IMR-90 (cell line): ENCODE data around the gene EHMT1. TPM values are rescaled to one million over a fixed set of nuclear protein-coding genes. Genes with fewer than 3 reads are reported as not detected.

ENCODE experiments used
- ATAC-seq: fragments of 200-7000 bp; cut with Tn5 transposase; 2 replicates; pipeline ENCODE4 v1.9.1; 2020; ENCODE audit warnings: low read depth, mild to moderate bottlenecking, moderate library complexity
- BruUV-seq: library from RNA; stranded (reverse); fragments of 400-500 nt; replicated peaks from 2 replicates; lab custom pipeline; 2021; lab: Mats Ljungman, UMichigan
- CTCF ChIA-PET: fragments of 300-600 bp; formaldehyde crosslinking; extraction: SDS; loops from one replicate; lab custom pipeline; 2021; ENCODE audit warnings: antibody characterized with exemption; lab: Yijun Ruan, JAX
- POLR2A ChIA-PET: fragments of 300-600 bp; sonication (Branson Sonifier 250); formaldehyde crosslinking; loops from one replicate; lab custom pipeline; 2022; ENCODE audit warnings: antibody characterized with exemption; ENCODE audit not compliant: unreplicated experiment; lab: Charles Lee
- DNase-seq: peaks from one replicate; pipeline ENCODE4 v3.0.0; 2013
- H2AFZ ChIP-seq: replicated peaks from 2 replicates; pipeline ENCODE3; 2013; ENCODE audit warnings: low read length, mild to moderate bottlenecking; ENCODE audit not compliant: poor library complexity
- H2AK5ac ChIP-seq: 2 replicates; pipeline ENCODE4 v1.6.1; 2013; ENCODE audit warnings: low read depth, low read length, inconsistent platforms
- H2AK9ac ChIP-seq: replicated peaks from 2 replicates; pipeline ENCODE3; 2013; ENCODE audit warnings: mild to moderate bottlenecking, low read depth, low read length, moderate library complexity; ENCODE audit not compliant: poor library complexity
- H2BK120ac ChIP-seq: 2 replicates; pipeline ENCODE4 v1.6.1; 2013; ENCODE audit warnings: low read depth, low read length, inconsistent platforms
- H2BK15ac ChIP-seq: 3 replicates; pipeline ENCODE4 v1.6.1; 2013; ENCODE audit warnings: low read depth, low read length, inconsistent platforms
- H2BK20ac ChIP-seq: 2 replicates; pipeline ENCODE4 v1.6.1; 2013; ENCODE audit warnings: low read depth, mild to moderate bottlenecking, inconsistent platforms, low read length, moderate library complexity
- H2BK5ac ChIP-seq: 2 replicates; pipeline ENCODE4 v1.6.1; 2013; ENCODE audit warnings: mild to moderate bottlenecking, low read depth, low read length, inconsistent platforms; ENCODE audit not compliant: poor library complexity, severe bottlenecking
- H3K14ac ChIP-seq: replicated peaks from 2 replicates; pipeline ENCODE4 v1.6.1; 2013; ENCODE audit warnings: low read depth, low read length, inconsistent platforms
- H3K18ac ChIP-seq: 2 replicates; pipeline ENCODE4 v1.6.1; 2013; ENCODE audit warnings: low read depth, low read length, control low read depth
- H3K23ac ChIP-seq: 2 replicates; pipeline ENCODE4 v1.6.1; 2013; ENCODE audit warnings: low read depth, low read length, inconsistent platforms
- H3K27ac ChIP-seq: 2 replicates; pipeline ENCODE4 v1.5.1; 2013; ENCODE audit warnings: mild to moderate bottlenecking, control low read depth, low read length; ENCODE audit not compliant: insufficient read depth
- H3K27me3 ChIP-seq: 2 replicates; pipeline ENCODE4 v1.6.1; 2013; ENCODE audit warnings: low read length; ENCODE audit not compliant: control insufficient read depth, insufficient read depth
- H3K36me3 ChIP-seq: 2 replicates; pipeline ENCODE4 v1.6.1; 2013; ENCODE audit warnings: low read length, mixed read lengths; ENCODE audit not compliant: control insufficient read depth, insufficient read depth
- H3K4ac ChIP-seq: 2 replicates; pipeline ENCODE4 v1.6.1; 2013; ENCODE audit warnings: low read depth, low read length, inconsistent platforms
- H3K4me1 ChIP-seq: 2 replicates; pipeline ENCODE4 v1.6.1; 2013; ENCODE audit warnings: low read length, mixed read lengths; ENCODE audit not compliant: control insufficient read depth, insufficient read depth
- H3K4me2 ChIP-seq: 2 replicates; pipeline ENCODE4 v1.6.1; 2013; ENCODE audit warnings: low read depth, mild to moderate bottlenecking, control low read depth, low read length, moderate library complexity
- H3K4me3 ChIP-seq: 2 replicates; pipeline ENCODE4 v1.5.1; 2013; ENCODE audit warnings: low read depth, mild to moderate bottlenecking, control low read depth, low read length, moderate library complexity; ENCODE audit not compliant: insufficient read depth
- H3K56ac ChIP-seq: 2 replicates; pipeline ENCODE4 v1.6.1; 2013; ENCODE audit warnings: low read length, inconsistent platforms; ENCODE audit not compliant: insufficient read depth; ENCODE audit errors: extremely low read depth
- H3K79me1 ChIP-seq, 2 experiments: 2 replicates each; pipeline ENCODE4 v1.6.1; 2013; ENCODE audit warnings: low read length in 2 of 2, inconsistent platforms in 1 of 2, low read depth in 1 of 2
- H3K9ac ChIP-seq: 2 replicates; pipeline ENCODE4 v1.6.1; 2013; ENCODE audit warnings: low read depth, low read length, control low read depth
- H3K9me1 ChIP-seq: 2 replicates; pipeline ENCODE4 v1.6.1; 2013; ENCODE audit warnings: low read length, inconsistent platforms; ENCODE audit not compliant: insufficient read depth
- H3K9me3 ChIP-seq: 2 replicates; pipeline ENCODE4 v1.6.1; 2013; ENCODE audit warnings: low read length; ENCODE audit not compliant: control insufficient read depth, insufficient read depth
- H4K20me1 ChIP-seq: 2 replicates; pipeline ENCODE4 v1.6.1; 2013; ENCODE audit warnings: low read length, inconsistent platforms; ENCODE audit not compliant: insufficient read depth
- H4K5ac ChIP-seq: 2 replicates; pipeline ENCODE4 v1.6.1; 2013; ENCODE audit warnings: mild to moderate bottlenecking, low read depth, low read length, control low read depth
- H4K8ac ChIP-seq, 2 experiments: 2 replicates each; pipeline ENCODE4 v1.6.1; 2013; ENCODE audit warnings: low read depth in 2 of 2, low read length in 2 of 2, control low read depth in 1 of 2, inconsistent platforms in 1 of 2
- H4K91ac ChIP-seq: 2 replicates; pipeline ENCODE4 v1.6.1; 2013; ENCODE audit warnings: low read depth, low read length, inconsistent platforms; ENCODE audit not compliant: insufficient read depth
- CEBPB ChIP-seq: IDR thresholded peaks from 2 replicates; pipeline ENCODE4 v1.6.1; 2012; ENCODE audit warnings: low read depth, low read length, improper control_type of control experiment
- CHD1 ChIP-seq: IDR thresholded peaks from 2 replicates; pipeline ENCODE4 v1.6.1; 2012; ENCODE audit warnings: low read depth, low read length, improper control_type of control experiment
- MAZ ChIP-seq: IDR thresholded peaks from 2 replicates; pipeline ENCODE4 v1.6.1; 2012; ENCODE audit warnings: low read depth, mild to moderate bottlenecking, low read length, improper control_type of control experiment, moderate library complexity, borderline replicate concordance
- NFE2L2 ChIP-seq: fragments of 150-350 bp; IDR thresholded peaks from 2 replicates; pipeline ENCODE4 v1.6.1; 2016; ENCODE audit warnings: low read depth, mild to moderate bottlenecking, low read length
- WGBS, 2 experiments: methylation state at CpG; one replicate each; pipeline versions ENCODE4 v1.1.5 to v1.1.7; 2013; ENCODE audit warnings: missing lambda C conversion rate in 2 of 2; ENCODE audit not compliant: insufficient read length in 1 of 2; ENCODE audit errors: extremely low coverage in 2 of 2; 5-methylcytosine and 5-hydroxymethylcytosine counted together
- dilution Hi-C: fragments of 300-500 bp; cut with HindIII; formaldehyde crosslinking; loops from one replicate; pipeline ENCODE4 v1.14.3; 2018; ENCODE audit warnings: low sequenced_read_pairs; ENCODE audit not compliant: unreplicated experiment
- in situ Hi-C: fragments of 300-500 bp; cut with MboI; formaldehyde crosslinking; loops from 3 replicates; pipeline ENCODE4 v1.14.3; 2019; ENCODE audit warnings: low sequenced_read_pairs, inconsistent platforms, mixed read lengths
- intact Hi-C: fragments of 100-400 bp; cut with micrococcal nuclease; formaldehyde crosslinking; loops from 2 replicates; pipeline ENCODE4 v1.10.0; 2022
- polyA plus RNA-seq, 3 experiments: library from polyadenylated mRNA; depleted of rRNA; stranded (reverse); fragments of >200 nt; gene quantifications; 2 replicates each; pipeline ENCODE4 v1.2.3, GENCODE V29; 2012; ENCODE audit warnings: low replicate concordance in 1 of 3
- total RNA-seq: library from RNA; depleted of rRNA; stranded (reverse); fragments of >200 nt; gene quantifications from 2 replicates; pipeline ENCODE4 v1.2.3, GENCODE V29; 2012
- TF ChIP-seq, protein P1 (sequence below): fragments of 150-350 bp; IDR thresholded peaks from 2 replicates; pipeline ENCODE4 v1.6.1; 2017; ENCODE audit warnings: mild to moderate bottlenecking, antibody characterized with exemption, low read length, low read depth

Gene EHMT1
- total and polyA plus RNA-seq, 2 of the 4 experiments (the other 2 are of a cell fraction): 32.8 to 35.1 TPM

DNA sequence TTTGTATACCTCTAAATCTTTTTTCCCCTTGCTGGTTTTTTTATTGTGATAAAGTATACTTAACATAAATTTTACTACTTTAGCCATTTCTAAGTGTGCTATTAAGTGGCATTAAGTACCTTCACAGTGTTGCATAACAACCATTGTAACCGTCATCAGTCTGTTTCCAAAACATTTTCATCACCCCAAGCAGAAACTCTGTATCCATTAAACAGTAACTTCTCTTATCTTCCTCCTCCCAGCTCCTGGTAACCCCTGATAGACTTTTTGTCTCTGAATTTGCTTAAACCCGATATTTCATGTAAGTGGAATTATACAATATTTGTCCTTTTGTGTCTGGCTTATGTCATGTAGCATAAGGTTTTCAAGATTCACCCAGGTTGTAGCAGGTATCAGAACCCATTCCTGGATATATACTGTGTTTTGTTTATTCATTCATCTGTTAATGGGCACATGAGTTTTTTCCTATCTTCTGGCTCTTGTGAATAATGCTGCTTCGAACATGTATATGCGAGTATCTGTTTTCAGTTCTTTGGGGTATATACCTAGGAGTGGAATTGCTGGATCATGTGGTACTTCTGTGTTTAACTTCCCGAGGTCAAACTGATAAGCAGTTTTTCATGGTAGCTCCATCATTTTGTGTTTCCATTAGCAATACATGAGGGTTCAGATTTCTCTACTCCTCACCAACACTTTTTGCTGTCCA is 66.4 kb downstream of the EHMT1 start:
- Histone ChIP-seq H3K56ac (no peak overlapping the region), H3K4ac (no peak overlapping the region), H4K8ac (peak overlapping the region in 1 of 2 experiments; percentile 47; a peak in 1 of 4 replicates), H3K9me3 (no peaks in the 10 kb centered on the region), H3K4me2 (no peak overlapping the region), H3K18ac (no peak overlapping the region; the same call in 1 of the 2 replicates), H3K14ac (no peak overlapping the region), H3K79me1 (peaks cover 36 to 88% of the 10 kb centered on the region in 2 experiments), H4K5ac (no peak overlapping the region), H3K9me1 (peaks cover 29% of the 10 kb centered on the region), H3K4me1 (peaks cover 14% of the 10 kb centered on the region), H2BK20ac (peak overlapping the region; percentile 35; the same call in 1 of the 2 replicates), H3K4me3 (no peak overlapping the region), H3K9ac (no peak overlapping the region), H2BK15ac (no peak overlapping the region), H3K27me3 (no peaks in the 10 kb centered on the region), H2AK9ac (no peak overlapping the region), H4K20me1 (peaks cover 73% of the 10 kb centered on the region), H3K27ac (no peak overlapping the region), H4K91ac (peak overlapping the region; percentile 48; the same call in 1 of the 2 replicates), H2AK5ac (no peak overlapping the region), H3K23ac (no peak overlapping the region), H2BK5ac (peak overlapping the region; percentile 60), H2AFZ (no peak overlapping the region), H3K36me3 (no peaks in the 10 kb centered on the region), H2BK120ac (no peak overlapping the region)
- DNase-seq: no peak
- ChIA-PET POLR2A (no interaction called here), CTCF (interaction anchor here (1.6 kb wide), 1 partner anchor 10 kb away, joined by 4 read pairs; no protein-coding TSS in a partner anchor)
- ATAC-seq: no peak
- dilution Hi-C loops (no loop called here), in situ Hi-C loops (no loop called here), intact Hi-C loops (no loop called here)
- BruUV-seq: no TSS peak
- 80% methylated on average over 1 of the region's 5 CpGs; no CpG with 5 or more reads in 1 of the 2 experiments for WGBS, 2 experiments
- TF ChIP-seq, protein P1, sequence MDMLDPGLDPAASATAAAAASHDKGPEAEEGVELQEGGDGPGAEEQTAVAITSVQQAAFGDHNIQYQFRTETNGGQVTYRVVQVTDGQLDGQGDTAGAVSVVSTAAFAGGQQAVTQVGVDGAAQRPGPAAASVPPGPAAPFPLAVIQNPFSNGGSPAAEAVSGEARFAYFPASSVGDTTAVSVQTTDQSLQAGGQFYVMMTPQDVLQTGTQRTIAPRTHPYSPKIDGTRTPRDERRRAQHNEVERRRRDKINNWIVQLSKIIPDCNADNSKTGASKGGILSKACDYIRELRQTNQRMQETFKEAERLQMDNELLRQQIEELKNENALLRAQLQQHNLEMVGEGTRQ: 0 out of 2 replicates have a peak, but pooled peaks have one; percentile 15
- TF ChIP-seq CHD1: no peak
- TF ChIP-seq NFE2L2: no peak
- 0 out of 2 replicates have a peak, but pooled peaks have one; percentile 24 for TF ChIP-seq CEBPB
- no peak for TF ChIP-seq MAZ
